B cell (primary cell): ENCODE data around the gene SEPTIN1. TPM values are rescaled to one million over a fixed set of nuclear protein-coding genes. Genes with fewer than 3 reads are reported as not detected.

ENCODE experiments used
- ATAC-seq: fragments of 200-7000 bp; cut with Tn5 transposase; one replicate; pipeline ENCODE4 v1.10.0; 2021; ENCODE audit warnings: low read depth, mild to moderate bottlenecking, moderate number of reproducible peaks, moderate library complexity
- CTCF ChIA-PET: fragments of 350-600 bp; sonication (Branson Sonifier 250); formaldehyde crosslinking; loops from one replicate; lab custom pipeline; 2021; ENCODE audit warnings: antibody characterized with exemption, inconsistent platforms; lab: Charles Lee
- POLR2A ChIA-PET: fragments of 350-600 bp; sonication (Branson Sonifier 250); formaldehyde crosslinking; loops from one replicate; lab custom pipeline; 2021; ENCODE audit warnings: antibody characterized with exemption; lab: Charles Lee
- DNase-seq: peaks from one replicate; pipeline ENCODE4 v3.0.0; 2013
- H2AFZ ChIP-seq: 2 replicates; pipeline ENCODE4 v1.6.1; 2012; ENCODE audit warnings: mild to moderate bottlenecking, low read depth, low read length; ENCODE audit not compliant: insufficient read depth, poor library complexity, severe bottlenecking
- H3K27ac ChIP-seq, 2 donors: 1 replicate in 1 of 2; 2 replicates in 1 of 2; pipeline ENCODE4 v1.5.1; 2012 to 2013; ENCODE audit warnings: low read length in 2 of 2, mild to moderate bottlenecking in 2 of 2, moderate library complexity in 1 of 2
- H3K27me3 ChIP-seq, 4 experiments: fragments of 200-600 bp in 1 of 4; sonication (generic) in 1 of 4; replicated peaks in 1 of 4; 1 replicate in 2 of 4; 2 replicates in 2 of 4; pipeline versions ENCODE4 v1.6.1 to v1.7.0; 2013 to 2016; ENCODE audit warnings: low read length in 3 of 4, mild to moderate bottlenecking in 2 of 4, mixed read lengths in 1 of 4, moderate library complexity in 1 of 4; ENCODE audit not compliant: insufficient read depth in 4 of 4, control insufficient read depth in 3 of 4; ENCODE audit errors: control extremely low read depth in 1 of 4
- H3K36me3 ChIP-seq, 2 experiments: replicated peaks in 1 of 2; 1 replicate in 1 of 2; 2 replicates in 1 of 2; pipeline versions ENCODE4 v1.6.1 to v1.7.1; 2013; ENCODE audit warnings: low read length in 1 of 2; ENCODE audit not compliant: insufficient read depth in 2 of 2, control insufficient read depth in 1 of 2; ENCODE audit errors: control extremely low read depth in 1 of 2, extremely low read depth in 1 of 2
- H3K4me1 ChIP-seq, 2 donors: fragments of 200-600 bp in 1 of 2; sonication (generic) in 1 of 2; 1 replicate in 1 of 2; 2 replicates in 1 of 2; pipeline versions ENCODE4 v1.5.1 to v1.6.1; 2013 to 2017; ENCODE audit warnings: low read length in 2 of 2; ENCODE audit not compliant: control insufficient read depth in 2 of 2, insufficient read depth in 2 of 2
- H3K4me2 ChIP-seq: replicated peaks from 2 replicates; pipeline ENCODE3; 2012; ENCODE audit warnings: mild to moderate bottlenecking, low read depth, low read length; ENCODE audit not compliant: poor library complexity, severe bottlenecking
- H3K4me3 ChIP-seq, 5 experiments: fragments of 200-600 bp in 1 of 5; sonication (generic) in 1 of 5; 1 replicate in 3 of 5; 2 replicates in 2 of 5; pipeline versions ENCODE4 v1.5.1 to v1.7.0; 2011 to 2016; ENCODE audit warnings: low read length in 4 of 5, mild to moderate bottlenecking in 4 of 5, low read depth in 2 of 5, control low read depth in 1 of 5, moderate library complexity in 1 of 5; ENCODE audit not compliant: insufficient read depth in 1 of 5; ENCODE audit errors: control extremely low read depth in 1 of 5, extremely low read depth in 1 of 5
- H3K79me2 ChIP-seq: fragments of 200-600 bp; sonication (generic); one replicate; pipeline ENCODE4 v1.6.0; 2016; ENCODE audit warnings: low read length; ENCODE audit not compliant: control insufficient read depth, insufficient read depth
- H3K9ac ChIP-seq: fragments of 200-600 bp; sonication (generic); 2 replicates; pipeline ENCODE4 v1.6.1; 2017; ENCODE audit warnings: mild to moderate bottlenecking, low read length, moderate library complexity
- H3K9me3 ChIP-seq, 3 donors: one replicate each; pipeline versions ENCODE4 v1.6.1 to v1.7.1; 2013; ENCODE audit warnings: low read length in 2 of 3; ENCODE audit not compliant: control insufficient read depth in 2 of 3, insufficient read depth in 1 of 3; ENCODE audit errors: control extremely low read depth in 1 of 3
- H4K20me1 ChIP-seq: 2 replicates; pipeline ENCODE4 v1.6.0; 2012; ENCODE audit warnings: mild to moderate bottlenecking, low read length; ENCODE audit not compliant: insufficient read depth, control insufficient read depth, poor library complexity, severe bottlenecking
- H3K27ac Mint-ChIP-seq: one replicate; pipeline ENCODE4 v1.8.0; 2021; ENCODE audit warnings: mixed read lengths
- H3K27me3 Mint-ChIP-seq: one replicate; pipeline ENCODE4 v1.8.0; 2021; ENCODE audit warnings: mixed read lengths
- H3K4me1 Mint-ChIP-seq: one replicate; pipeline ENCODE4 v1.8.0; 2021; ENCODE audit warnings: mixed read lengths
- H3K4me3 Mint-ChIP-seq: one replicate; pipeline ENCODE4 v1.8.0; 2021; ENCODE audit warnings: mixed read lengths
- H3K9me3 Mint-ChIP-seq: one replicate; pipeline ENCODE4 v1.8.0; 2022; ENCODE audit warnings: mixed read lengths; ENCODE audit not compliant: insufficient read depth
- CTCF ChIP-seq: fragments of 200-600 bp; IDR thresholded peaks from one replicate; pipeline ENCODE4 v1.8.0; 2022; ENCODE audit warnings: antibody characterized with exemption, mild to moderate bottlenecking
- EZH2 ChIP-seq: IDR thresholded peaks from 2 replicates; pipeline ENCODE4 v1.6.1; 2012; ENCODE audit warnings: borderline replicate concordance, low read depth, mild to moderate bottlenecking, moderate library complexity, low read length; ENCODE audit not compliant: insufficient read depth, poor library complexity, severe bottlenecking
- WGBS: methylation state at CpG from one replicate; pipeline ENCODE4 v1.1.5; 2013; ENCODE audit warnings: missing lambda C conversion rate; ENCODE audit not compliant: insufficient coverage; 5-methylcytosine and 5-hydroxymethylcytosine counted together
- intact Hi-C: fragments of 100-400 bp; cut with micrococcal nuclease; formaldehyde crosslinking; loops from one replicate; pipeline ENCODE4 v1.10.0; 2022
- polyA minus RNA-seq: library from RNA; depleted of rRNA, polyadenylated mRNA; stranded (reverse); fragments of >200 nt; gene quantifications from 2 replicates; pipeline ENCODE4 v1.2.3, GENCODE V29; 2012
- polyA plus RNA-seq: library from polyadenylated mRNA; depleted of rRNA; stranded (reverse); fragments of >200 nt; gene quantifications from 2 replicates; pipeline ENCODE4 v1.2.3, GENCODE V29; 2012
- total RNA-seq, 2 donors: library from RNA; stranded (reverse); fragments of 120-200 nt in 1 of 2; gene quantifications; 1 replicate in 1 of 2; 2 replicates in 1 of 2; pipeline versions ENCODE4 v1.2.3 to v1.2.4, GENCODE V29; 2013 to 2022

The SEPTIN1 gene
- 150 and 154 TPM in 2 replicates for total RNA-seq
- 125 TPM for total RNA-seq (2013)
- 270 and 302 TPM in 2 replicates for polyA plus RNA-seq
- polyA minus RNA-seq: 66.0 and 83.2 TPM in 2 replicates

- H3K4me3 Mint-ChIP-seq: peak within 1 kb of the TSS; percentile 90
- H3K27ac Mint-ChIP-seq: peak within 1 kb of the TSS; percentile 98
- 8% methylated on average over 6 of the region's 12 CpGs for WGBS
- Histone ChIP-seq H3K27ac (peak within 1 kb of the TSS; percentile 72 to 100), H3K9ac (peak within 1 kb of the TSS; percentile 72), H4K20me1 (no peaks in the 10 kb centered on the region), H2AFZ (peak within 1 kb of the TSS; percentile 84), H3K27me3 (no peaks in the 10 kb centered on the region), H3K36me3 (peaks cover 0 to 2% of the 10 kb centered on the region in 2 experiments), H3K79me2 (peaks cover 45% of the 10 kb centered on the region), H3K4me3 (peak within 1 kb of the TSS; percentile 17 to 73 (median 66)), H3K4me2 (peak within 1 kb of the TSS; percentile 83), H3K4me1 (peaks cover 30 to 60% of the 10 kb centered on the region in 2 donors), H3K9me3 (no peaks in the 10 kb centered on the region)
- CTCF ChIA-PET: interaction anchor here (0.8 to 2.3 kb wide), 11 partner anchors 11 to 228 kb away, joined by 3 to 18 read pairs (median 5); partner anchors contain the start of genes DCTPP1, TBC1D10B, ZNF48 and ZNF689
- peak; percentile 25 for ATAC-seq
- TF ChIP-seq EZH2: no peak
- no peak for TF ChIP-seq CTCF
- H3K9me3 Mint-ChIP-seq: no peaks in the 10 kb centered on the region
- DNase-seq: peak; percentile 84
- no peaks in the 10 kb centered on the region for H3K27me3 Mint-ChIP-seq
- intact Hi-C loops: loop anchor here (1.0 kb wide), 3 partner anchors 12 to 27 kb away; partner anchors contain the start of genes TBC1D10B and ZNF48
- POLR2A ChIA-PET: interaction anchor here (0.7 to 2.6 kb wide), 15 partner anchors 9 to 592 kb away, joined by 3 to 51 read pairs (median 3); partner anchors contain the start of genes CORO1A, KIF22, TBC1D10B and ZNF48
- peaks cover 48% of the 10 kb centered on the region for H3K4me1 Mint-ChIP-seq
These were observed at the start of gene SEPTIN1 for GRCh38 chr16:30382111-30382881. TSS of gene SEPTIN1 (minus strand) at chr16:30382561. CDS start at chr16:30382542, 19 bp downstream.
